T-helper 2 cell (primary cell): ENCODE measurements around the gene COL9A3.
A peak's percentile ranks its signal among the peaks of the same experiment; 100 is the strongest.

Experiments used
- DNase-seq, 5 experiments: peaks; one replicate each; pipeline versions ENCODE4 v3.0.0 to v3.0.0-alpha.2; 2012 to 2022

The COL9A3 gene

GRCh38 chr20:62824476-62825332 is 7.9 kb downstream of the COL9A3 start:
- DNase-seq = peak in 4 of 5 experiments; percentile 25 to 82 (median 46)

- DNase-seq = no peak
Measured at GRCh38 chr20:62825333-62825985, 8.6 kb downstream of the COL9A3 start.

- no peak for DNase-seq
Measured at GRCh38 chr20:62825986-62826645, 9.3 kb downstream of the COL9A3 start.

- no peak for DNase-seq
Measured at GRCh38 chr20:62826646-62827310, 9.9 kb downstream of the COL9A3 start.

- DNase-seq = no peak
Measured at GRCh38 chr20:62827311-62828038, 10.6 kb downstream of the COL9A3 start.

GRCh38 chr20:62828051-62828450 is 11.2 kb downstream of the COL9A3 start:
- DNase-seq = no peak

- no peak for DNase-seq
Measured at GRCh38 chr20:62828511-62829230, 11.8 kb downstream of the COL9A3 start.

- no peak for DNase-seq
Measured at GRCh38 chr20:62829231-62830230, 12.7 kb downstream of the COL9A3 start.

- DNase-seq = no peak
Measured at GRCh38 chr20:62830251-62830650, 13.4 kb downstream of the COL9A3 start.

- no peak for DNase-seq
Measured at GRCh38 chr20:62830821-62831220, 14.0 kb downstream of the COL9A3 start.

GRCh38 chr20:62831361-62831788 is 14.5 kb downstream of the COL9A3 start:
- DNase-seq = no peak

GRCh38 chr20:62831854-62832211 is 15.0 kb downstream of the COL9A3 start:
- DNase-seq = no peak

GRCh38 chr20:62832212-62832922 is 15.5 kb downstream of the COL9A3 start:
- peak in 1 of 5 experiments; percentile 82 for DNase-seq

- no peak for DNase-seq
Measured at GRCh38 chr20:62832951-62833391, 16.1 kb downstream of the COL9A3 start.

GRCh38 chr20:62834967-62835730 is 18.3 kb downstream of the COL9A3 start:
- no peak for DNase-seq

GRCh38 chr20:62835931-62836861 is 19.3 kb downstream of the COL9A3 start:
- no peak for DNase-seq

- no peak for DNase-seq
Measured at GRCh38 chr20:62836967-62837490, 20.2 kb downstream of the COL9A3 start.
